Keratinocyte (primary cell): ENCODE data around the gene TUBGCP3. TPM values are rescaled to one million over a fixed set of nuclear protein-coding genes. Genes with fewer than 3 reads are reported as not detected.

ENCODE experiments used
- DNase-seq: peaks from one replicate; pipeline ENCODE4 v3.0.0-alpha.2; 2011; ENCODE audit warnings: low read depth, missing footprints, low spot score
- FAIRE-seq: peaks from 2 replicates; lab custom pipeline; 2011; peaks lifted over from hg19 to GRCh38; lab: Jason Lieb, UNC
- H2AFZ ChIP-seq: 2 replicates; pipeline ENCODE4 v1.6.0; 2012; ENCODE audit warnings: low read length, control low read depth, inconsistent platforms; ENCODE audit not compliant: control insufficient read depth
- H3K27ac ChIP-seq: 2 replicates; pipeline ENCODE4 v1.5.1; 2011; ENCODE audit warnings: low read length; ENCODE audit not compliant: control insufficient read depth, insufficient read depth
- H3K27me3 ChIP-seq: 3 replicates; pipeline ENCODE4 v1.6.0; 2011; ENCODE audit warnings: low read length; ENCODE audit not compliant: control insufficient read depth, insufficient read depth; ENCODE audit errors: extremely low read depth
- H3K36me3 ChIP-seq, 2 experiments: 2 replicates in 1 of 2; 3 replicates in 1 of 2; pipeline ENCODE4 v1.5.1; 2011; ENCODE audit warnings: low read length in 2 of 2, mild to moderate bottlenecking in 1 of 2; ENCODE audit not compliant: control insufficient read depth in 2 of 2, insufficient read depth in 2 of 2; ENCODE audit errors: extremely low read depth in 1 of 2
- H3K4me1 ChIP-seq: 3 replicates; pipeline ENCODE4 v1.5.1; 2011; ENCODE audit warnings: low read length; ENCODE audit not compliant: control insufficient read depth, insufficient read depth; ENCODE audit errors: extremely low read depth
- H3K4me2 ChIP-seq: 3 replicates; pipeline ENCODE4 v1.6.0; 2011; ENCODE audit warnings: low read depth, low read length; ENCODE audit not compliant: control insufficient read depth, insufficient read depth; ENCODE audit errors: extremely low read depth
- H3K4me3 ChIP-seq, 3 experiments: fragments of 200-600 bp in 1 of 3; sonication (generic) in 1 of 3; 2 replicates in 2 of 3; 3 replicates in 1 of 3; pipeline ENCODE4 v1.5.1; 2011 to 2016; ENCODE audit warnings: low read length in 3 of 3, mild to moderate bottlenecking in 3 of 3, control low read depth in 2 of 3, inconsistent platforms in 1 of 3, low read depth in 1 of 3, mixed read lengths in 1 of 3, mixed run types in 1 of 3, moderate library complexity in 1 of 3; ENCODE audit not compliant: control insufficient read depth in 2 of 3, insufficient read depth in 2 of 3; ENCODE audit errors: extremely low read depth in 1 of 3
- H3K79me2 ChIP-seq: 2 replicates; pipeline ENCODE4 v1.6.0; 2012; ENCODE audit warnings: low read length; ENCODE audit not compliant: control insufficient read depth, insufficient read depth
- H3K9ac ChIP-seq: 3 replicates; pipeline ENCODE4 v1.6.0; 2011; ENCODE audit warnings: low read length; ENCODE audit not compliant: control insufficient read depth, insufficient read depth; ENCODE audit errors: extremely low read depth
- H3K9me1 ChIP-seq: 3 replicates; pipeline ENCODE4 v1.6.0; 2011; ENCODE audit warnings: low read length; ENCODE audit not compliant: control insufficient read depth, insufficient read depth; ENCODE audit errors: extremely low read depth
- H3K9me3 ChIP-seq: 2 replicates; pipeline ENCODE4 v1.5.1; 2012; ENCODE audit warnings: low read depth, low read length; ENCODE audit not compliant: control insufficient read depth
- H4K20me1 ChIP-seq: 3 replicates; pipeline ENCODE4 v1.6.0; 2011; ENCODE audit warnings: low read length; ENCODE audit not compliant: control insufficient read depth, insufficient read depth; ENCODE audit errors: extremely low read depth
- CTCF ChIP-seq, 3 experiments: IDR thresholded peaks in 1 of 3; conservative IDR thresholded peaks in 1 of 3; optimal IDR thresholded peaks in 1 of 3; 2 replicates in 2 of 3; 3 replicates in 1 of 3; pipeline versions ENCODE3 to v1.5.1; 2011; ENCODE audit warnings: low read length in 3 of 3, mild to moderate bottlenecking in 3 of 3, moderate library complexity in 2 of 3, control low read depth in 1 of 3, inconsistent platforms in 1 of 3; ENCODE audit not compliant: insufficient read depth in 2 of 3; ENCODE audit errors: extremely low read depth in 1 of 3
- EZH2 ChIP-seq: IDR thresholded peaks from one replicate; pipeline ENCODE4 v1.6.1; 2012; ENCODE audit warnings: inconsistent platforms, mild to moderate bottlenecking, low read length, moderate library complexity
- dilution Hi-C: fragments of 300-500 bp; cut with MboI; formaldehyde crosslinking; loops from one replicate; pipeline ENCODE4 v1.7.0; 2020; ENCODE audit warnings: low sequenced_read_pairs; ENCODE audit not compliant: extremely low pct_ligation_motif_present
- polyA plus RNA-seq, 5 experiments: library from polyadenylated mRNA; depleted of rRNA in 3 of 5; stranded (reverse) in 3 of 5; stranded (forward) in 1 of 5; unstranded in 1 of 5; fragments of >200 nt; gene quantifications; 1 replicate in 1 of 5; 2 replicates in 3 of 5; 3 replicates in 1 of 5; pipeline versions ENCODE4 v1.2.1 to v1.2.3, GENCODE V29; 2011 to 2012; ENCODE audit warnings: missing spikeins in 2 of 5, low read depth in 1 of 5, low replicate concordance in 1 of 5

TUBGCP3 gene
- polyA plus RNA-seq, 1 donor (not counting 4 experiments of a cell fraction or from before 2014, with no cell fraction given): 14.0 TPM

- Histone ChIP-seq H4K20me1 (no peaks in the 10 kb centered on the region), H3K36me3 (no peaks in the 10 kb centered on the region), H3K4me2 (no peak overlapping the region), H3K27ac (no peak overlapping the region), H3K9me1 (no peaks in the 10 kb centered on the region), H3K9ac (no peak overlapping the region), H3K27me3 (peaks cover 7% of the 10 kb centered on the region), H3K4me3 (no peak overlapping the region), H3K9me3 (no peaks in the 10 kb centered on the region), H3K79me2 (no peaks in the 10 kb centered on the region), H3K4me1 (no peaks in the 10 kb centered on the region), H2AFZ (no peak overlapping the region)
- DNase-seq (no peak), FAIRE-seq (no peak)
- dilution Hi-C loops: no loop called here
- TF ChIP-seq EZH2: no peak
- TF ChIP-seq CTCF (optimal IDR thresholded peaks at IDR 0.05 in 1 of 3, IDR thresholded peaks at IDR 0.05 in 1 of 3, conservative IDR thresholded peaks at IDR 0.05 in 1 of 3; ENCODE audit: extremely low read depth in 1 of 3, insufficient read depth in 2 of 3, low read length in 3 of 3): no peak
Observed at GRCh38 chr13:112438094-112438493, 149.9 kb downstream of the TUBGCP3 start.

GRCh38 chr13:112435973-112436372, 152.0 kb downstream of the TUBGCP3 start:
- no peak overlapping the region for H3K4me2 ChIP-seq
- no peak overlapping the region for H3K4me3 ChIP-seq
- no peaks in the 10 kb centered on the region for H3K79me2 ChIP-seq
- no peaks in the 10 kb centered on the region for H3K27me3 ChIP-seq
- no peaks in the 10 kb centered on the region for H3K9me3 ChIP-seq
- DNase-seq (no peak), FAIRE-seq (no peak)
- no peaks in the 10 kb centered on the region for H3K36me3 ChIP-seq
- no peak overlapping the region for H2AFZ ChIP-seq
- no peak for TF ChIP-seq CTCF (optimal IDR thresholded peaks at IDR 0.05 in 1 of 3, IDR thresholded peaks at IDR 0.05 in 1 of 3, conservative IDR thresholded peaks at IDR 0.05 in 1 of 3; ENCODE audit: extremely low read depth in 1 of 3, insufficient read depth in 2 of 3, low read length in 3 of 3)
- TF ChIP-seq EZH2: no peak
- no peaks in the 10 kb centered on the region for H3K4me1 ChIP-seq
- H3K27ac ChIP-seq: no peak overlapping the region
- no peaks in the 10 kb centered on the region for H4K20me1 ChIP-seq
- no peaks in the 10 kb centered on the region for H3K9me1 ChIP-seq
- dilution Hi-C loops: no loop called here
- no peak overlapping the region for H3K9ac ChIP-seq

Other genes starting within 250 kb of the TUBGCP3 start
- not detected in 3 replicates for gene SPACA7, start 211.8 kb downstream of the TUBGCP3 start, polyA plus RNA-seq
- gene ATP11A, start 101.9 kb upstream of the TUBGCP3 start, polyA plus RNA-seq: 3.6 to 4.3 TPM (median 4.3 TPM) in 3 replicates